ENCODE measurements around the gene NAP1L4. TPM values are rescaled to one million over a fixed set of nuclear protein-coding genes. Genes with fewer than 3 reads are reported as not detected.

Gene NAP1L4
- total RNA-seq, 1 experiment from 2014 or later, result 189 TPM

GRCh38 chr11:3001496-3001895 lies 9.4 kb upstream of the NAP1L4 start:
- ChIA-PET POLR2A (no interaction called here), CTCF (no interaction called here)
- TF ChIP-seq NR3C1 (CRISPR knock-in tag; conservative IDR thresholded peaks at IDR 0.05; ENCODE audit: low read depth), result no peak
- no peak for TF ChIP-seq AFF4 (CRISPR knock-in tag; IDR thresholded peaks at IDR 0.05; ENCODE audit: borderline replicate concordance)
- no peak for TF ChIP-seq MXD4 (CRISPR knock-in tag; IDR thresholded peaks at IDR 0.05; ENCODE audit: borderline replicate concordance)
- no peak for TF ChIP-seq ZNF121 (CRISPR knock-in tag; IDR thresholded peaks at IDR 0.05)
- TF ChIP-seq ZNF138 (CRISPR knock-in tag; conservative IDR thresholded peaks at IDR 0.05), result no peak
- TF ChIP-seq ZNF396 (CRISPR knock-in tag; IDR thresholded peaks at IDR 0.05; ENCODE audit: borderline replicate concordance), result no peak
- no peak for TF ChIP-seq ZNF671 (CRISPR knock-in tag; IDR thresholded peaks at IDR 0.05)
- no peak for TF ChIP-seq RELA (CRISPR knock-in tag; IDR thresholded peaks at IDR 0.05; ENCODE audit: borderline replicate concordance)
- ATAC-seq, result no peak
- H3K4me3 Mint-ChIP-seq, result no peak overlapping the region
- peaks cover 4% of the 10 kb centered on the region for H3K4me1 Mint-ChIP-seq
- DNase-seq (ENCODE audit: low spot score), result no peak
- no peaks in the 10 kb centered on the region for H3K9me3 Mint-ChIP-seq
- peaks cover 37% of the 10 kb centered on the region for H3K36me3 Mint-ChIP-seq
- H3K27ac Mint-ChIP-seq, result no peak overlapping the region
- no peaks in the 10 kb centered on the region for H3K27me3 Mint-ChIP-seq (ENCODE audit: low read depth)

- CTCF ChIA-PET, result no interaction called here
- peak overlapping the region; percentile 49 for H3K27ac Mint-ChIP-seq
- ATAC-seq (no peak), DNase-seq (ENCODE audit: low spot score) (no peak)
- POLR2A ChIA-PET, result interaction anchor here (0.6 kb wide), 1 partner anchor 11 kb away, joined by 4 read pairs; no protein-coding TSS in a partner anchor
- no peaks in the 10 kb centered on the region for H3K9me3 Mint-ChIP-seq
- no peak overlapping the region for H3K4me3 Mint-ChIP-seq
- no peaks in the 10 kb centered on the region for H3K27me3 Mint-ChIP-seq (ENCODE audit: low read depth)
- peaks cover 33% of the 10 kb centered on the region for H3K36me3 Mint-ChIP-seq
- TF ChIP-seq RELA (CRISPR knock-in tag; IDR thresholded peaks at IDR 0.05; ENCODE audit: borderline replicate concordance) (no peak), NFATC4 (CRISPR knock-in tag; IDR thresholded peaks at IDR 0.05) (no peak), USF1 (CRISPR knock-in tag; IDR thresholded peaks at IDR 0.05) (no peak), ATF1 (CRISPR knock-in tag; IDR thresholded peaks at IDR 0.05) (no peak), PRDM15 (CRISPR knock-in tag; IDR thresholded peaks at IDR 0.05) (no peak), TP53 (CRISPR knock-in tag; IDR thresholded peaks at IDR 0.05) (no peak), ZNF423 (CRISPR knock-in tag; IDR thresholded peaks at IDR 0.05) (0 out of 2 replicates have a peak, but pooled peaks have one; percentile 18)
- peaks cover 4% of the 10 kb centered on the region for H3K4me1 Mint-ChIP-seq
These were observed 8.2 kb upstream of the NAP1L4 start for GRCh38 chr11:3000032-3000961.

Measured in WTC11 (cell line).